Stimulated activated CD8-positive, alpha-beta memory T cell treated with anti-CD3 and anti-CD28 coated beads, Interleukin-7, amount 100 ng/mL, for 1 hour (primary cell): ENCODE results near the gene ZSWIM5.
"Not testable (repeated sequence)": the region's sequence is repeated elsewhere in the genome, so short reads cannot be mapped to it uniquely, and the experiment has no call there.

ENCODE experiments used
- DNase-seq, 2 donors: peaks; one replicate each; pipeline ENCODE4 v3.0.0-alpha.2; 2020; ENCODE audit warnings: low read depth in 2 of 2

The ZSWIM5 gene

GRCh38 chr1:45205910-45206721 lies at the start of gene ZSWIM5:
TSS of gene ZSWIM5 (minus strand) at chr1:45206605. CDS start at chr1:45206350, 255 bp downstream.
- peak; percentile 20 to 24 for DNase-seq

DNA sequence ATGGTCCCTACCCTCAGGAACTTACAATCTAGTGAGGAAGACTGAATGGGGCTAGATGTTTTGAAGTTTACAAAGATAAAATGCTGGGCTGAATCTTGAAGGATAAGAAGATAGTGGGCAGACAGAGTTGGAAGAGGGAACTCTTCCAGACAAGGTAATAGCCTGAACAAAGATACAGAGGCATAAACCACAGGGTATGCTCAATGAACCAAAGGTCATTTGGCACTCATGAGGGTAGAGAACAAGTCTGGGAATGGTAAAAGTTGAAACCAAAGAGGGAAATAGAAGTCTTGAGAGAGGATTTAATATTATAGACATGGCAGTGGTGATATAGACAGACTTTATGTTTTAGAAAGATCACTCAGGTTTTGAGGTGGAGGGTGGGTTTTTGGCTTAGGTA lies 48.1 kb upstream of the ZSWIM5 start:
- DNase-seq: no peak

DNA sequence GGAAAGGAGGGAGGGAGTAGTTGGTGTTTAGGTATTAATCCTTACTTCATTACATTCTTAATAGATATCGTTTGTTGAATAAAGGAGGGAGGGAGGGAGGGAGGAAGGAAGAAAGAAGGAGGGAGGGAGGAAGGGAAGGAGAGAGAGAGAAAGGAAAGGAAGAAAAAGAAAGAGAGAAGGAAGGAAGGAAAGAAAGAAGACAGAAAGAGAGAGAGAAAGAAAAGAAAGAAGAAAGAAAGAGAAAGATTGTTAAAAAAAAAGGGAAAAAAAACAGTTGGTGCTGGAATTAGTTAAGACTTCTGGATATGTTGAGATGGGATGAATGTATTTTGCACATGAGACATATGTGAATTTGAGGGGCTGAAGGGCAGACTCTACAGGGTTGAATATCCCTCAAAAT lies 44.1 kb upstream of the ZSWIM5 start:
- no peak for DNase-seq

DNA sequence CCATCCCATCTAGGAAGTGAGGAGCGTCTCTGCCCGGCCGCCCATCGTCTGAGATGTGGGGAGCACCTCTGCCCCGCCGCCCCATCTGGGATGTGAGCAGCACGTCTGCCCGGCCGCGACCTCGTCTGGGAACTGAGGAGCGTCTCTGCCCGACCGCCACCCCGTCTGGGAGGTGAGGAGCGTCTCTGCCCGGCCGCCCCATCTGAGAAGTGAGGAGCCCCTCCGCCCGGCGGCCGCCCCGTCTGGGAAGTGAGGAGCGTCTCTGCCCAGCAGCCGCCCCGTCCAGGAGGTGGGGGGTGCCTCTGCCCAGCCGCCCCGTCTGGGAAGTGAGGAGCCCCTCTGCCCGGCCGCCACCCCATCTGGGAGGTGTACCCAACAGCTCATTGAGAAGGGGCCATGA lies 41.6 kb upstream of the ZSWIM5 start:
- not testable (repeated sequence) for DNase-seq

- DNase-seq: no peak
Measured at GRCh38 chr1:45246760-45247159, 40.4 kb upstream of the ZSWIM5 start.

GRCh38 chr1:45246359-45246758 lies 40.0 kb upstream of the ZSWIM5 start:
- DNase-seq: not testable (repeated sequence)

- no peak for DNase-seq
Measured at GRCh38 chr1:45244660-45245059, 38.3 kb upstream of the ZSWIM5 start.

DNA sequence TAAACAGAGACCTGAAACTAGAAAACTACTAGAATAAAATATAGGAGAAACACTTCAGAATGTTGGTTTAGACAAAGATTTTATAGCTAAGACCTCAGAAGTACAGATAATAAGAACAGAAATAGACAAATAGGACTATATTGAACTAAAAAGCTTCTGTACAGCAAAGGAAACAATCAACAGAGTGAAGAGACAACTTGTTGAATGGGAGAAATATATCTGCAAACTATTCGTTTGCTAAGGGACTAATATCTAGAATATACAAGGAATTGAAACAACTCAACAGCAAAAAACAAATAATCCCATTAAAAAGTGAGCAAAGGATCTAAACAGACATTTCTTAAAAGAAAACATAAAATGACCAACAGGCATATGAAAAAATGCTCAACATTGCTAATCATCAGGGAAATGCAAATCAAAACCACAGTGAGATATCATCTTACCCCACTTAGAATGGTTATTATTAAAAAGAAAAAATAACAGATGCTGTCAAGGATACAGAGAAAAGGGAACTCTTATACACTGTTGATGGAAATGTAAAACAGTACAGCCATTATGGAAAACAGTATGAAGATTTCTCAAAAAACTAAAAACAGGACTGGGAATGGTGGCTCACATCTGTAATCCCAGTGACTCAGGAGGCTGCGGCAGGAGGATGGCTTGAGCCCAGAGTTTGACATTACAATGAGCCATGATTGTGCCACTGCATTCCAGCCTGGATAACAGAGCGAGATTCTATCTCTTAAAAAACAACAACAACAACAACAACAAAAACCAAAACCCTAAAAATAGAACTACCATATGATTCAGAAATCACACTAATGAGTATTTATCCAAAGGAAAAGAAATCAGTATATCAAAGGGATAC lies 37.3 kb upstream of the ZSWIM5 start:
- DNase-seq: no peak

GRCh38 chr1:45238846-45239245 lies 32.4 kb upstream of the ZSWIM5 start:
- no peak for DNase-seq

GRCh38 chr1:45236136-45236535 lies 29.7 kb upstream of the ZSWIM5 start:
- DNase-seq: no peak

- no peak for DNase-seq
Measured at GRCh38 chr1:45230537-45230936, 24.1 kb upstream of the ZSWIM5 start.

DNA sequence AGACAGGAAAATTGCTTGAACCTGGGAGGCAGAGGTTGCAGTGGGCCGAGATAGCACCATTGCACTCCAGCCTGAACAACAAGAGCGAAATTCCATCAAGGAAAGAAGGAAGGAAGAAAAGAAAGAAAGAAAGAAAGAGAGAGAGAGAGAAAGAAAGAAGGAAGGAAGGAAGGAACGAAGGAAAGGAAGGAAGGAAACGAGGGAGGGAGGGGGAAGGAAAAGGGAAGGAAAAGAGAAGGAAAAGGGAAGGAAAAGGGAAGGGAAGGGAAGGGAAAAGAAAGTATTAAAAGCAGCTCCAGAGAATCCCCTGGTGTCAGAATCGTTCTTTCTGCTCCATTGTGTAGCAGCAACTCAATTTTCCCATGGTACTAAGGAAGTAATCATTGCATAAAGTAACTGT lies 19.2 kb upstream of the ZSWIM5 start:
- no peak for DNase-seq

GRCh38 chr1:45223710-45224109 lies 17.3 kb upstream of the ZSWIM5 start:
- not testable (repeated sequence) for DNase-seq

- DNase-seq: no peak
Measured at GRCh38 chr1:45221716-45222115, 15.3 kb upstream of the ZSWIM5 start.

GRCh38 chr1:45216861-45217260 lies 10.5 kb upstream of the ZSWIM5 start:
- no peak for DNase-seq

- DNase-seq: no peak
Measured at GRCh38 chr1:45216200-45216541, 9.8 kb upstream of the ZSWIM5 start.

- DNase-seq: no peak
Measured at GRCh38 chr1:45215485-45216199, 9.2 kb upstream of the ZSWIM5 start.

- DNase-seq: no peak
Measured at GRCh38 chr1:45213892-45214291, 7.5 kb upstream of the ZSWIM5 start.

- no peak for DNase-seq
Measured at GRCh38 chr1:45211076-45211475, 4.7 kb upstream of the ZSWIM5 start.

DNA sequence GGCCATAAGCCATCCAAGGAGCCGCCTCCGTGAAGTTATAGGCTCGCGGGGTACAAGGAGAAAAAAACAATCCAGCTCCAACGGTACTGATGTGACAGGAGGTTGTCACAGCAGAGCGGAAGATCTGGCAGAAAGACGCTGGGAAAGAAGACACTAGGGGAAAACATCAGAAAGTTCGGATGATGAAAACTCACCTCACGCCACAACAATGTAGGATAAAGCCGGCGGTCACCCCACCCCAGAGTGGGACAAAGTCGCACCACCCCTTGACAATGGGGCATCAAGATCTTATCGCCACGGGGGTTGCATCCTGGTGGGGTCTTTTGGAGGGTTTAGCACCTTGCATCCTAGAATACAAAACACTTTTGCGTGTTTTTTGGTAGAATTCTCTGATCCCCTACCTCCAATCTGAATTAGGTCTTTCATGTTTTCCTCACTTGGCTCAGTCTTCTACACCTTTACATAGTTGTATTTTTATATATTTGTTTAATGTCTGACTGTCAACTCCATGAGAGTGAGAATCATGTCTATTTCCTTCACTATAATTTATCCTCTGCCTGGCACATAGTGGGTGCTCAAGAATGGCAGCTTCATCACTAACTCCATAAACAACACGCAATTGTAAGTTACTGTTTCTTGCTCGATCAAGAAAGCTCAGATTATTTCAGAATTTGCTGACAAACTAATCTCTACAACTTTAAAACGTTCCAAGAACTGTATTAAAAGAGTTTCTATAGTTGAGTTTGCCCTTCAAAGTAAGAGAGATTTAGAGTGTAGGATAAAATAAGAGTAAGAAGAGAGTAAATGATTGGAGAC lies 611 bp upstream of the ZSWIM5 start:
- no peak for DNase-seq
